ENCODE measurements around the gene PLCB1.

DNA sequence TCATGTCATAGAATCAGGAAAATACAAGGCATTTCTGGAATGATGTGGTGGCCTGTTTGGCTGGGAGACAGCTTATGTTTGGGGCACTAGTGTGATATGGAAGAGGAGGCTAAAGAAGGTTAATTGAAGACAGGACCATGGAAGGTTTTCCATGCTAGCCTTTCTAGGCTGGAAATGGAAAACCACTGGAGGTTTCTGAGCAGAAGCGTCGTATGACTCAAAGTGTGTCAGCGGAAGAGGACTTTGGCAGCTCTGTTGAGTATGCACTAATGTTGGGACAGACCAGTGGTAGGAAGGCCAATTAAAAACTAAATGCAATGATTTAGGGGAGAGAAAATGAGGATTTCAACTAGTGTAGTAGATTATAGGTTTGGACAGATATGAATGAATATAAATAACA lies 413.1 kb downstream of the PLCB1 start:
- TF ChIP-seq, protein P1, sequence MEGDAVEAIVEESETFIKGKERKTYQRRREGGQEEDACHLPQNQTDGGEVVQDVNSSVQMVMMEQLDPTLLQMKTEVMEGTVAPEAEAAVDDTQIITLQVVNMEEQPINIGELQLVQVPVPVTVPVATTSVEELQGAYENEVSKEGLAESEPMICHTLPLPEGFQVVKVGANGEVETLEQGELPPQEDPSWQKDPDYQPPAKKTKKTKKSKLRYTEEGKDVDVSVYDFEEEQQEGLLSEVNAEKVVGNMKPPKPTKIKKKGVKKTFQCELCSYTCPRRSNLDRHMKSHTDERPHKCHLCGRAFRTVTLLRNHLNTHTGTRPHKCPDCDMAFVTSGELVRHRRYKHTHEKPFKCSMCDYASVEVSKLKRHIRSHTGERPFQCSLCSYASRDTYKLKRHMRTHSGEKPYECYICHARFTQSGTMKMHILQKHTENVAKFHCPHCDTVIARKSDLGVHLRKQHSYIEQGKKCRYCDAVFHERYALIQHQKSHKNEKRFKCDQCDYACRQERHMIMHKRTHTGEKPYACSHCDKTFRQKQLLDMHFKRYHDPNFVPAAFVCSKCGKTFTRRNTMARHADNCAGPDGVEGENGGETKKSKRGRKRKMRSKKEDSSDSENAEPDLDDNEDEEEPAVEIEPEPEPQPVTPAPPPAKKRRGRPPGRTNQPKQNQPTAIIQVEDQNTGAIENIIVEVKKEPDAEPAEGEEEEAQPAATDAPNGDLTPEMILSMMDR (optimal IDR thresholded peaks at IDR 0.05 in 1 of 3, IDR thresholded peaks at IDR 0.05 in 1 of 3, conservative IDR thresholded peaks at IDR 0.05 in 1 of 3; ENCODE audit: extremely low read depth in 1 of 3, insufficient read depth in 2 of 3, low read length in 3 of 3), result no peak
- TF ChIP-seq EZH2 (IDR thresholded peaks at IDR 0.05; ENCODE audit: low read length), result no peak

Data from keratinocyte (primary cell).